GM18526 (cell line): ENCODE data around the gene PCSK5.

Source experiments
- POLR2A ChIP-seq: IDR thresholded peaks from 3 replicates; pipeline ENCODE4 v1.6.1; 2011; ENCODE audit not compliant: insufficient read length; ENCODE audit errors: extremely low read depth

PCSK5 gene

DNA sequence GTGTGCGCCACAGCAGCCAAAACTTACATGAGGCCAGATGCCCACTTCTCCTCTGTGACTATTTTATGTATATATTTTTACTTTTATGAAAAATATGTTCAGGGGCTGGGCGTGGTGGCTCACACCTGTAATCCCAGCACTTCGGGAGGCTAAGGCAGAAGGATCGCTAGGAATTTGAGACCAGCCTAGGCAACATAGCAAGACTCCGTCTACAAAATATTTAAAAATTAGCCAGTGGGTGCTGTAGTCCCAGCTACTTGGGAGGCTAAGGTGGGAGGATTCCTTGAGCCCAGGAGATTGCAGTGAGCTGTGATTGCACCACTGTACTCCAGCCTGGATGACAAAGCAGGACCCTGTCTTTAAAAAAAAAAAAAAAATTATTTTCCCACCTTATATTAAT is 420.5 kb downstream of the PCSK5 start:
- TF ChIP-seq POLR2A, result no peak

DNA sequence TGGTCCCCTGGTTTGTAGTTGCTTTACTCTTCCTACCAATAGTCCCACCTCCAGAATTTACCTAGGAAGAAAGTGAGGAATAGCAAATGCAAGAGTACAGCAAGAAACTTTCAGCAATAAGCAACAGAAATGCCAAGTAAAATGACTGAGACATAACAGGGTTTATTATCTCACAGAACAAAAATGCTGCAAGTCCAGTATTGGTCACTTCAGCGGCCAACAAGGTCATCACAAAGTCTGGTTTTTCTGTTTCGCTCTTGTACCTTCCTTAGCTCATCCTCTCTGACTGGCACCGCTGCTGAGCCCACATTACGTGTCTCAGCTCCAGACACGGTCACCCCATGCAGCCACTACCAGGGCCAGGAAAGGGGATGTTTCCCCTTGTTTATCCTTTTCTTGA is 421.1 kb downstream of the PCSK5 start:
- no peak for TF ChIP-seq POLR2A

DNA sequence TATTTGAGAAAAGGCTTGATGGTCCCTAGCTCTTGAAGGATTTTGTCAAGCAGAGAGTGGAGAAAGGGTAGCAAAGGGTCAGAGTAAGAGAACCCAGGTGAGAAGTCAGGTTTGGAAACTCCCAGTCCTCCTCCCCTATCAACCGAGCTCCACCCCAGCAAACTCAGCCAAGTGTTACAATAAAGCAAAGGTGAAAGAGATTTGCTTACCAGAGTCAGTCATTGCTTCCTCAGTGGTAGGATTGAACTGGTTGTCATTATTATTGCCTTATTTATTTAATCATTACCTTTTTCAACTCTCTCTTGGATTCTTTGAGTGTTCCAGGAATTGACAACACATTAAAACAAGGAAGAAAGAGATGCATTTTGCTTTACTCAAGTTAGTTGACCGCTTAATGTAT is 423.3 kb downstream of the PCSK5 start:
- no peak for TF ChIP-seq POLR2A

DNA sequence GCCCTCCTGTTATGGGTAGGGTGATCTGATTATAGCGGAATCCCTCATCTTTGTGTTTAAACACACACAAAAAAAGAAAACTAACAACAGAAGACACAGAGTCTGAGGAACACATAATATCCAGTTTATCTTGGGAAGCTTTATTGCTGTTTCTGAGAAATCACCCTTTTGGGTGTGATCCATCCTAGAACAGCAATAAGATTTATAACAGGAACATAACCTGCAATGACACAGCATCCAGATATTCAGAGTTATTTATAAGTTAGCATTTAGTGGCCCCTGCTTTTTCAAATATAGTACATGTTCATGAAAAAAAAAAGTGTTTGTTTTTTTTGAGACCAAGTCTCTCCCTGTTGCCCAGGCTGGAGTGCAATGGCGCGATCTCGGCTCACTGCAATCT is 423.8 kb downstream of the PCSK5 start:
- TF ChIP-seq POLR2A, result no peak

DNA sequence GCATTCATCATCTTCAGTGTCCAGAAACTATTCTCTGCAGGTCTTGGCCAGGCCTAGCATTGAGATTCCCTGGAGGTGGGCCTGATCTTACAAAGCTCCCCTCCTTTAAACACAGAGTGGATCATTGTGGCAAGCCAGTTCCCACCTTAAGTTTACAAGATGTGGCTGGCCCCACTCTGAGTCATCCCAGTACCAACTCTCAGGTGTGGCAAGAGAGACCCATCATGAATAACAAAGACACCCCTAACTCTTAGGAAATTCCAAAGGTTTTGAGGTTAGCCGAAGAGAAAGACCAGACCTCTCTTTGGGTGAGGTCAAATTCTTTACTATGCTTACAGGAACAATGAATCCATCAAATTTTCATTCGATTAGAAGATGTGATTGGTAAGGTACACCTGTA is 425.6 kb downstream of the PCSK5 start:
- no peak for TF ChIP-seq POLR2A

DNA sequence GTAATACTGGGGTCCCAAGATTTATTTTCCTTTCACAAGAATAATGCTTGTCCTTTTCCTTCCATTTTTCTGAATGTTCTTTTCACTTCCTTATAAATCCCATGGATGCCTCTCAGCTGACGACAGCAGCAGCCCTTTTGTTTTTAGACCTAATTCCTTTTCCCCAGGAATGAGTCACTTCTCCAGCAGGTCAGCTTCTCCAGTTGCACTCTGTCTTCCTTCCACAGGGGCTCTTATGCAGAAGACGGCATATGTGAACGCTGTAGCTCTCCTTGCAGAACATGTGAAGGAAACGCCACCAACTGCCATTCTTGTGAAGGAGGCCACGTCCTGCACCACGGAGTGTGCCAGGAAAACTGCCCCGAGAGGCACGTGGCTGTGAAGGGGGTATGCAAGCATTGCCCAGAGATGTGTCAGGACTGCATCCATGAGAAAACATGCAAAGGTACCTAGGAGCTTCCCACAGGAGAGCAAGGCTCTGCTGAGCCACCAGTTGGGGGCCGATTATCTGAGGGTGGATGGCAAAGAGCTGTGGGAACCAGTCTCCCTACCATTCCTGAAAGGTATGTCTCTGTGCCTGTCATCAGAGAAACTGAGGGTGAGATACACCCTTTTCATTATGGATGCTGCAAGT is 430.8 kb downstream of the PCSK5 start:
- TF ChIP-seq POLR2A, result no peak

DNA sequence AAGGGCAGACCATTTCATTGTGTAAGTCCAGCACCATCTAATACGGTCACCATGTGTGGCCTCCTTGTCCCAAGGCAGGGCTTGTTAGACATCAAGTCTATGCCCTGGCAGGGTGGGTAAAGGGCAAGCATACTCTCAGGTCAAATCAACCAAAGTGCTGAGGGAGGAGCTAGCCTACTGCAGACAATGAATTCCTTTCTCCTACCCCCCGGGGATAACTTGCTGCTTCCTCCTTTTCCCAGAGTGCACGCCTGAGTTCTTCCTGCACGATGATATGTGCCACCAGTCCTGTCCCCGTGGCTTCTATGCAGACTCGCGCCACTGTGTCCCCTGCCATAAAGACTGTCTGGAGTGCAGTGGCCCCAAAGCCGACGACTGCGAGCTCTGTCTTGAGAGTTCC is 432.3 kb downstream of the PCSK5 start:
- TF ChIP-seq POLR2A, result no peak

DNA sequence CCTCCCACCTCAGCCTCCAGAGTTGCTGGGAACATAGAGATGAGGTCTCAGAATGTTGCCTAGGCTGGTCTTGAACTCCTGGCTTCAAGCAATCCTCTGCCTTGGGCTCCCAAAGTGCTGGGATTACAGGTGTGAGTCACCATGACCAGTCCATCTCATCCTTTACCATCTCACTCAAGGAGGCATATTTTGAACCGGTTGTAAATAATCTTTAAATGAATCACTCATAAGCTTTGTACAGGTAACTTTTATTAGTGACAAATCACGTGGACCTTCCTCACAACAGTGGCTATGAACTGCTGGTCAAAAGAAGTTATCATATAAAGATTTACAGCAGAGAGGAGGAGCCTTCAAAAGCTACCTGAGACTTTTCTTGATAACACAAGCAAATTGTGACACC is 433.0 kb downstream of the PCSK5 start:
- TF ChIP-seq POLR2A, result no peak

DNA sequence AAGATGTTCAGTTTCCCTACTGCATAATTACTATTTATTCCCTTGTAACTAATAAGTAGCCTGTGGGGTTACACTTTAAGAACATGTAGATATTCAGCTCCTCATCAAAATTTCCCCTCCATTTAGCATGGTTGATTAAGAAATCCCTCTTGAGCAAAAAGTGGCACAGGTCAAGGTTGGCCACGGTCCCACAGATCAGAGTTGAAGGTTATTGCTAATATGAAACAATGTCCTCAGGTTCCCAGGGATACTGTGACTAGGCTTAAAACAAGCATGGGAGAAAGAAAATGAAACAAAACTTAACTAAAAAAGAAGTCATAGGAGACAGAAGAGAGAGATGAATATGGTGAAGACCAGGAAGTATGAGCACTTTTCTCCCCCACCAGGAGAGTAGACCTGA is 439.6 kb downstream of the PCSK5 start:
- no peak for TF ChIP-seq POLR2A

DNA sequence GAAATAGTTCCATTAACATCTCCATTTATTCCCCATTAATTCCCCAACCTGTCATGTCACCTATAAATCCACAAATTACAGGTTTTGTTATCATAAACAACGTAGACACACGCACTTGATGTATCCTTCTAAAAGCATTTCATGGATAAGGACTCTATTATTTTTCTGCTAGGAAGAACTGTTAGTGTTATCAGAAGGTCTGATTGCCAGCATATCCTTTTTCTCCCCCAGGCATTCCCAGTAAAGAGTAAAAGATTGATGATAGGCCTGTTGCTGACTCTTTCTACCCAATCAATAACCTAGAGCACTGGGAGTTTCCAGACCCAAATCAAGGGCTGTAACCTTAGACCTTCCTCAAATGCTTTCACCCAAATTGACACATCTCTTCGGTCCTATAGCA is 442.9 kb downstream of the PCSK5 start:
- no peak for TF ChIP-seq POLR2A

DNA sequence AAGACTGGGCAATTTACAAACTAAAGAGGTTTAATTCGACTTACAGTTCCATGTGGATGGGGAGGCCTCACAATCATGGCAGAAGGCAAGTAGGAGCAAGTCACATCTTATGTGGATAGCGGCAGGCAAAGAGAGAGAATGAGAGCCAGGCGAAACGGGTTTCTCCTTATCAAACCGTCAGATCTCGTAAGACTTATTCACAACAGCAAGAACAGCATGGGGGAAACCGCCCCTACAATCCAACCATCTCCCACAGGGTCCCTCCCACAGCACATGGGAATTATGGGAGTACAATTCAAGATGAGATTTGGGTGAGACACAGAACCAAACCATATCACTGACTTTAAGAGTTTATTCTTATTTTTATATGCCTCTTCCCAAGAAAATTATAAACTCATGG is 443.5 kb downstream of the PCSK5 start:
- no peak for TF ChIP-seq POLR2A

DNA sequence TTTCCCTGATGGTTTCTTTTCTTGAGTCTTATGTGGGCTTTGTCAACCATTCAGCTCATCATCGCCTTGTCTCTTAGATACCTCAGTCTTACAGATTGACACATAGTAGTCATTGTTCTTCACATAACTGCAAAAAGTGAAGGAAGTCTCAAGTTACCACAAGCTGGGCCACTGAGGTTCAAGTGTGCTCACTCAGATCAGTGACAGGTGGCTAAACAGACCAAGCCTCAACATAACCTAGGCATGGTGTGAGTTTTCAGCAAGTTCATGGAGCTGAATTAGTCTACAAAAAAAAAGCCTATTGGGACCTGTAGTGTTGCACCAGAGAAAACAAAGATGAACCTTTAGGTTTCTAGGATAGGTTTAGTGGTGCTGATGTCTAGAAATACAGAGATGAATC is 445.6 kb downstream of the PCSK5 start:
- no peak for TF ChIP-seq POLR2A

DNA sequence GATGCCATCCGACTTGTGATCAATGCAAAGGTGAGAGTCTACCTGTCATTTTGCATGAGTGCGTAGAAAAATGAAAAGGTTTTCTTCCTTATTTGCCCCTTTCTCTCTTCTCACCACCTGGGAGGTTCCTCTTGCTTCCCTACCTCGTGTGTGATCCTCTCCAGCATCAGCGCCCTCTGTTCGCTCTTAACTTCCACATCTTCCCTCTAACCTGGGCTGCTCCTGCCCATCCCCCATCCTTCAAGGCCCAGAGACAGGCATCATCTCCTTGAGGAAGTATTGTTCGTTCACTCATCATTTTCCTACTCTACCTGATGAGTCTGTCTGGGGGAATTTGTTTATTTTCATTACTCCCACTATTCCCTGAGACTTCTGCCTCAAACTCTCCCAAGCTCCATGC is 447.9 kb downstream of the PCSK5 start:
- no peak for TF ChIP-seq POLR2A

DNA sequence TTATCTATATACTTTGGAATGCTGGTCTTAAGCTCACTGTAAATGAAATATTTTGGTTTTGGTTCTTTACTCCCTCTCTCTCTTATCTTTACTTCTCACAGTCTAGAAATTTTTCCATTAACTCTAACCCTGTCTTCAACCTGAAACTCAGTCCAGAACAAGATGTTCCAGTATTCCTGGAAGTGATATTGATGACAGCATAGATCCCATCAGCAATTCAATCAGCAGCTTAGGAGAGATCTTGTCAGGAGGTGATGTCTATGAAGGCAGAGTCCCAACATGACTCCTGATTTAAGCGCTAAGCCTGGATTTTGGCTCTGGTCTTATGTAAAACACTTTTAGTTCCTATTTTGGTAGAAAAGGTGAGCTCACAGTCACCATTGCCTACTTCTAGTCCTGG is 451.1 kb downstream of the PCSK5 start:
- no peak for TF ChIP-seq POLR2A

DNA sequence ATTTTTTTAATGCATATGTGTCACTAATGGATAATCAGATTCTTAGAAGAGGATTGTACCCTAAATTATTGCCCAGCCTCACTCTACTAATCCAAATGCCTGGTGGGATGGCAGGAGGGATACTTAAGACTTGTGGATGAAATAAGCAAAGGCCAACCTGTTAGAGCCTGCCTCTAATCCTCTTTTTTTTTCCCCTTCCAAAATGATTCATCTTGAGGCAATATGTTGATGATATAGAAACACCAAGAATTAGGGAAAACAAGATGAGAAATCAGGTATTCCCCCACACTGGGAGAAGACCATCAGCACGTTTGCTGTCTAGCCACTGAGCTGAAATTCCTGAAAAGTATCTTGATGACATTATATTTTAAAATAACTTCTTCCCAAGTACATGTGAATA is 451.7 kb downstream of the PCSK5 start:
- no peak for TF ChIP-seq POLR2A

DNA sequence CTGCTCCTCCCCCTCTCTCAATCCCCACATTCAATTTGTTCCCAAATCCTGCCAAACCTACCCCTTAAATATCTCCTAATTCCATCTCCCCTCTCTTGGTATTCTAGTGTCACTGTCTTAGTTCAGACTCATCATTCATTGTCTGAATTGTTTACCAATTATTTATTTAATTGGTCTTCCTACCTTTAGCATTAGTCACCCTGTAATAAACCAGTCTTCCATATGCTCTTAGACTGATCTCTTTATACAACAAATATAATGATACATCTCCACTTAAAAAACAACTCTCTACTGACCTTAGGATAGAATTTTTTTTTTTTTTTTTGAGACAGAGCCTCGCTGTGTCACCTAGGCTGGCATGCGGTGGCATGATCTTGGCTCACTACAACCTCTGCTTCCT is 452.4 kb downstream of the PCSK5 start:
- TF ChIP-seq POLR2A, result no peak

DNA sequence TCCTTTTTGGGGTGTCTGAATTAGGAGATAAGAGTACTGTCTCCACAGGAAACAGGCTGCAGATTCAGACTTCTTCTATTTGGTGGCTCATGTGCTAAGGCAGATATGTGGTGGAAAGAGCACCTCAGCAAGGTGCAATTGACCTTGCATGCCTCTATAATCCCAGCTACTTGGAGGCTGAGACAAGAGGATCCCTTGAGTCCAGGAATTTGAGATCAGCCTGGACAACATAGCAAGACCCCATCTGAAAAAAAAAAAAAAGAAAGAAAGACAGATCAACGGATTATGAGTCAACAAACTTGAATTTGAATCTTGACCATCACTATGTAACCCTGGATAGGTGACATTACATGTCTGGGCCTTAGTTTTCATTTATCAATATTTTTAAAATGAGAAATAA is 459.4 kb downstream of the PCSK5 start:
- no peak for TF ChIP-seq POLR2A

DNA sequence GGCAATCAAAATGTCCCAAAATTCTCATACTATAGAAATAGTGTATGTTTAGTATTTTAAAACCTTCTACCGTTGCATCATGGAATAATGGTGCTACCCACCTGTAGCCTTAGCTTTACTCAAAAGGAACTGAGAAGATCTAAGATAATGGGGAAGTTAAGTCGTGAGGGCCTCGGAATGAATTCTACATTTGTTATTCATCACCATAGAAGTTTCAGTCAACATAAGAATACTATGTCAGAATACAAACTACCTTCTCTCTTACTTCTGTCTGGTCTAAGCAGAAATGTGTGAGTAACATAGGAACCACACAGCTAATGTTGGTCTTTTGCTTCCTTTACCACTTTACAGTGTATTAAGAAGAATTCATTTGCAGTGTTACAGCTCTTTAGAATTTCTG is 460.5 kb downstream of the PCSK5 start:
- TF ChIP-seq POLR2A, result no peak
